GM18861 (cell line): Measurements from ENCODE around the gene FNIP2.

Experiments
- ATAC-seq: cut with Tn5 transposase; IDR thresholded peaks from one replicate; pipeline ENCODE4 v1.9.1; 2021; ENCODE audit not compliant: unreplicated experiment

FNIP2 gene

GRCh38 chr4:158835226-158836001, 66.6 kb downstream of the FNIP2 start:
- ATAC-seq: no peak

GRCh38 chr4:158836002-158836369, 67.2 kb downstream of the FNIP2 start:
- no peak for ATAC-seq

GRCh38 chr4:158836828-158837449, 68.1 kb downstream of the FNIP2 start:
- ATAC-seq: no peak

- no peak for ATAC-seq
Measured at GRCh38 chr4:158837527-158838141, 68.8 kb downstream of the FNIP2 start.

- ATAC-seq: no peak
Measured at GRCh38 chr4:158840131-158840530, 71.3 kb downstream of the FNIP2 start.

- no peak for ATAC-seq
Measured at GRCh38 chr4:158841540-158841939, 72.7 kb downstream of the FNIP2 start.

GRCh38 chr4:158845311-158846041, 76.7 kb downstream of the FNIP2 start:
- ATAC-seq: no peak

- no peak for ATAC-seq
Measured at GRCh38 chr4:158847535-158847934, 78.7 kb downstream of the FNIP2 start.

- ATAC-seq: no peak
Measured at GRCh38 chr4:158849681-158850080, 80.9 kb downstream of the FNIP2 start.

GRCh38 chr4:158850371-158850770, 81.5 kb downstream of the FNIP2 start:
- ATAC-seq: peak; percentile 41

GRCh38 chr4:158850800-158851644, 82.2 kb downstream of the FNIP2 start:
- ATAC-seq: peak; percentile 22

GRCh38 chr4:158854236-158854635, 85.4 kb downstream of the FNIP2 start:
- ATAC-seq: no peak

- peak; percentile 74 for ATAC-seq
Measured at GRCh38 chr4:158856852-158857251, 88.0 kb downstream of the FNIP2 start.

- ATAC-seq: no peak
Measured at GRCh38 chr4:158857951-158858350, 89.1 kb downstream of the FNIP2 start.

- no peak for ATAC-seq
Measured at GRCh38 chr4:158858410-158859199, 89.8 kb downstream of the FNIP2 start.

- no peak for ATAC-seq
Measured at GRCh38 chr4:158859661-158860060, 90.8 kb downstream of the FNIP2 start.

GRCh38 chr4:158860856-158861255, 92.0 kb downstream of the FNIP2 start:
- peak; percentile 67 for ATAC-seq

- ATAC-seq: peak; percentile 25
Measured at GRCh38 chr4:158861281-158861680, 92.5 kb downstream of the FNIP2 start.

GRCh38 chr4:158861766-158862165, 92.9 kb downstream of the FNIP2 start:
- no peak for ATAC-seq

GRCh38 chr4:158863296-158863695, 94.5 kb downstream of the FNIP2 start:
- ATAC-seq: no peak
